ENCODE results near the gene GNMT. TPM values are rescaled to one million over a fixed set of nuclear protein-coding genes. Genes with fewer than 3 reads are reported as not detected.

Gene GNMT
- total and polyA plus RNA-seq, 9 donors: 0.35 to 2.7 (median 1.1) TPM

DNA sequence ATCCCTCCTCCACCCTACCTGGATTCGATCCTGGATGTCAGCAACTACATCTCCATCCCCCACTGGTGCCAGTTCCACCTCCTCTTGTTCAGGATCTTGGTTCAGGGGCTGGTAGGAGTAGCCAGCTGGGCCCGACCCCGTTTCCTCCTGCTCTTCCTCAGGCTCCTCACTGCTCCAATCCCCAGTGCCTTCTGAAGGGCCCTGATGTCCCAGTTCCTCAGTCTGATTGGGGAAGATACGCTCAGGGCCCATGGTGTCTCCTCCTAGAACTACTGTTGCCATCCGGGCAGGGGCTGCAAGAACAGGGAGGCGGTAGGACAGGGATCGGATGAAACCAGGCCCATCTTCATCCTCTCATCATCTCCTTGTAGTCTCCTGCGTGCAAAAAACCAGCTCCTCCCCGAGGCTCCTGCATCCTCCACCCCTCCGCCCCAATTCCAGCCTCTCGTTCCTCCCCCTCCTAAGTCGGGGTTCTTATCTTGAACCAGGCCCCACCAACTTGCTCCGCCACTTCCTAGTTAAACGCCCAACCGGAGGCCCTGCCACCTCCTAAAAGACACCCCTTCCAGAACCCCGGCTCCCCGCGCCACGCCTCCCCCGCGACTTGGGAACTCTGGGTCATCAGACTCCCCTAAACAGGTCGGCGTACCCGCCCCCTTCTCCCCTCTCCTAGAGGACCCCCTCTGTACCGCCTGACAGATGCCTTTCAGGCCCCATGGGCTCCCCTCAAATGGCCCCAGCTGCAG lies 52.7 kb downstream of the GNMT start:
- Histone ChIP-seq H3K36me3 (no peaks in the 10 kb centered on the region), H3K27ac (peak overlapping the region; percentile 11 to 65), H3K9me3 (no peaks in the 10 kb centered on the region), H3K4me3 (peak overlapping the region; percentile 73), H3K4me1 (ENCODE audit: insufficient read depth) (peaks cover 12% of the 10 kb centered on the region), H3K27me3 (no peaks in the 10 kb centered on the region)
- intact Hi-C loops (cut with DNase I): loop anchor here in 2 of 4 donors (10.0 kb wide), 1 partner anchor 108 kb away; no protein-coding TSS in a partner anchor
- TF ChIP-seq, protein P1, sequence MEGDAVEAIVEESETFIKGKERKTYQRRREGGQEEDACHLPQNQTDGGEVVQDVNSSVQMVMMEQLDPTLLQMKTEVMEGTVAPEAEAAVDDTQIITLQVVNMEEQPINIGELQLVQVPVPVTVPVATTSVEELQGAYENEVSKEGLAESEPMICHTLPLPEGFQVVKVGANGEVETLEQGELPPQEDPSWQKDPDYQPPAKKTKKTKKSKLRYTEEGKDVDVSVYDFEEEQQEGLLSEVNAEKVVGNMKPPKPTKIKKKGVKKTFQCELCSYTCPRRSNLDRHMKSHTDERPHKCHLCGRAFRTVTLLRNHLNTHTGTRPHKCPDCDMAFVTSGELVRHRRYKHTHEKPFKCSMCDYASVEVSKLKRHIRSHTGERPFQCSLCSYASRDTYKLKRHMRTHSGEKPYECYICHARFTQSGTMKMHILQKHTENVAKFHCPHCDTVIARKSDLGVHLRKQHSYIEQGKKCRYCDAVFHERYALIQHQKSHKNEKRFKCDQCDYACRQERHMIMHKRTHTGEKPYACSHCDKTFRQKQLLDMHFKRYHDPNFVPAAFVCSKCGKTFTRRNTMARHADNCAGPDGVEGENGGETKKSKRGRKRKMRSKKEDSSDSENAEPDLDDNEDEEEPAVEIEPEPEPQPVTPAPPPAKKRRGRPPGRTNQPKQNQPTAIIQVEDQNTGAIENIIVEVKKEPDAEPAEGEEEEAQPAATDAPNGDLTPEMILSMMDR (IDR thresholded peaks at IDR 0.05): no peak
- TF ChIP-seq POLR2A (IDR thresholded peaks at IDR 0.05) (no peak), EP300 (IDR thresholded peaks at IDR 0.05) (no peak)
- WGBS, 3 donors: 1 to 3% (median 2%) methylated on average over 25 of the region's 25 CpGs
- DNase-seq: no peak

Other genes starting within 250 kb of the GNMT start
- gene PRPH2, start 238.2 kb upstream of the GNMT start, total RNA-seq: 1 to 10 TPM in 5 of 7 donors, under 1 TPM in 2; 0.80 to 6.8 (median 4.2) TPM
- 1 to 10 TPM; 2.0 to 2.8 TPM for gene PRPH2, start 238.2 kb upstream of the GNMT start, polyA plus RNA-seq
- 10 to 100 TPM; 15.2 to 18.7 (median 16.7) TPM for gene TBCC, start 214.7 kb upstream of the GNMT start, total RNA-seq
- gene TBCC, start 214.7 kb upstream of the GNMT start, polyA plus RNA-seq: 10 to 100 TPM; 14.1 to 15.4 TPM
- 10 to 100 TPM; 13.3 to 27.1 (median 25.4) TPM for gene BICRAL, start 178.7 kb upstream of the GNMT start, total RNA-seq
- 10 to 100 TPM; 10.5 to 24.9 TPM for gene BICRAL, start 178.7 kb upstream of the GNMT start, polyA plus RNA-seq
- gene RPL7L1, start 81.1 kb upstream of the GNMT start, total RNA-seq: 10 to 100 TPM; 60.1 to 77.9 (median 68.1) TPM
- 10 to 100 TPM; 48.6 to 97.8 TPM for gene RPL7L1, start 81.1 kb upstream of the GNMT start, polyA plus RNA-seq
- under 1 TPM in 1 of 7 donors, not detected in 6; 0.55 TPM for gene PTCRA, start 44.7 kb upstream of the GNMT start, total RNA-seq
- not detected for gene PTCRA, start 44.7 kb upstream of the GNMT start, polyA plus RNA-seq
- gene CNPY3, start 31.3 kb upstream of the GNMT start, total RNA-seq: 10 to 100 TPM; 25.3 to 61.2 (median 44.5) TPM
- 10 to 100 TPM; 36.8 to 40.0 TPM for gene CNPY3, start 31.3 kb upstream of the GNMT start, polyA plus RNA-seq
- gene PEX6, start 18.4 kb downstream of the GNMT start, total RNA-seq: 10 to 100 TPM; 23.1 to 41.0 (median 29.8) TPM
- 10 to 100 TPM in 1 of 2 donors, 1 to 10 TPM in 1; 8.8 to 30.2 TPM for gene PEX6, start 18.4 kb downstream of the GNMT start, polyA plus RNA-seq
- gene PPP2R5D, start 23.8 kb downstream of the GNMT start, total RNA-seq: 10 to 100 TPM; 20.4 to 40.5 (median 34.1) TPM
- gene PPP2R5D, start 23.8 kb downstream of the GNMT start, polyA plus RNA-seq: 10 to 100 TPM; 30.4 to 78.1 TPM
- gene MEA1, start 53.2 kb downstream of the GNMT start, total RNA-seq: 10 to 100 TPM; 48.2 to 69.8 (median 60.1) TPM
- 10 to 100 TPM; 75.9 to 95.1 TPM for gene MEA1, start 53.2 kb downstream of the GNMT start, polyA plus RNA-seq
- 10 to 100 TPM; 40.9 to 78.8 (median 55.1) TPM for gene KLHDC3, start 53.5 kb downstream of the GNMT start, total RNA-seq
- gene KLHDC3, start 53.5 kb downstream of the GNMT start, polyA plus RNA-seq: 10 to 100 TPM; 72.1 to 90.9 TPM
- 10 to 100 TPM; 24.7 to 50.4 (median 36.0) TPM for gene RRP36, start 60.9 kb downstream of the GNMT start, total RNA-seq
- 10 to 100 TPM; 23.6 to 58.7 TPM for gene RRP36, start 60.9 kb downstream of the GNMT start, polyA plus RNA-seq
- gene CUL7, start 93.1 kb downstream of the GNMT start, total RNA-seq: 10 to 100 TPM; 15.6 to 29.1 (median 25.0) TPM
- 10 to 100 TPM in 1 of 2 donors, 1 to 10 TPM in 1; 9.3 to 13.9 TPM for gene CUL7, start 93.1 kb downstream of the GNMT start, polyA plus RNA-seq
- 10 to 100 TPM; 11.5 to 56.7 (median 47.3) TPM for gene MRPL2, start 98.7 kb downstream of the GNMT start, total RNA-seq
- 10 to 100 TPM; 37.2 to 55.6 TPM for gene MRPL2, start 98.7 kb downstream of the GNMT start, polyA plus RNA-seq
- gene KLC4, start 98.9 kb downstream of the GNMT start, total RNA-seq: 10 to 100 TPM; 17.8 to 29.8 (median 24.7) TPM
- 10 to 100 TPM; 14.7 to 27.2 TPM for gene KLC4, start 98.9 kb downstream of the GNMT start, polyA plus RNA-seq
- gene PTK7, start 115.6 kb downstream of the GNMT start, total RNA-seq: 100 to 1,000 TPM in 4 of 7 donors, 10 to 100 TPM in 3; 65.7 to 167 (median 105) TPM
- gene PTK7, start 115.6 kb downstream of the GNMT start, polyA plus RNA-seq: 10 to 100 TPM; 44.4 to 79.6 TPM
- 10 to 100 TPM; 21.0 to 73.3 (median 38.0) TPM for gene SRF, start 210.5 kb downstream of the GNMT start, total RNA-seq
- 10 to 100 TPM; 26.6 to 26.9 TPM for gene SRF, start 210.5 kb downstream of the GNMT start, polyA plus RNA-seq
- gene CUL9, start 221.4 kb downstream of the GNMT start, total RNA-seq: 10 to 100 TPM; 24.2 to 44.5 (median 33.0) TPM
- gene CUL9, start 221.4 kb downstream of the GNMT start, polyA plus RNA-seq: 10 to 100 TPM; 15.9 to 20.8 TPM